H1 (cell line): ENCODE data around the gene TBC1D23. TPM values are rescaled to one million over a fixed set of nuclear protein-coding genes. Genes with fewer than 3 reads are reported as not detected.

Source experiments
- CTCF ChIA-PET: fragments of 300-600 bp; sonication (Branson Sonifier 250); formaldehyde crosslinking; loops from one replicate; lab custom pipeline; 2021; ENCODE audit not compliant: partially characterized antibody; lab: Charles Lee
- POLR2A ChIA-PET: fragments of 300-600 bp; sonication (Branson Sonifier 250); formaldehyde crosslinking; loops from one replicate; lab custom pipeline; 2021; ENCODE audit warnings: inconsistent platforms; ENCODE audit not compliant: partially characterized antibody; lab: Charles Lee
- DNase-seq, 2 experiments: peaks; one replicate each; pipeline versions ENCODE4 v3.0.0 to v3.0.0-alpha.2; 2010 to 2022; ENCODE audit warnings: low spot score in 2 of 2, low read depth in 1 of 2, mixed read lengths in 1 of 2
- FAIRE-seq: peaks from 2 replicates; lab custom pipeline; 2011; peaks lifted over from hg19 to GRCh38; lab: Jason Lieb, UNC
- H2AFZ ChIP-seq: 2 replicates; pipeline ENCODE4 v1.8.1; 2012; ENCODE audit warnings: low read length, inconsistent platforms
- H2AK5ac ChIP-seq: 2 replicates; pipeline ENCODE4 v1.6.1; 2013; ENCODE audit warnings: low read depth, low read length
- H2BK120ac ChIP-seq: replicated peaks from 2 replicates; pipeline ENCODE3; 2013; ENCODE audit warnings: low read depth, low read length, inconsistent platforms
- H2BK12ac ChIP-seq: 2 replicates; pipeline ENCODE4 v1.6.1; 2013; ENCODE audit warnings: low read depth, low read length
- H2BK15ac ChIP-seq: 2 replicates; pipeline ENCODE4 v1.6.1; 2013; ENCODE audit warnings: low read length
- H2BK20ac ChIP-seq: 2 replicates; pipeline ENCODE4 v1.6.1; 2013; ENCODE audit warnings: low read length
- H2BK5ac ChIP-seq: 2 replicates; pipeline ENCODE4 v1.6.1; 2013; ENCODE audit warnings: low read depth, low read length
- H3K14ac ChIP-seq: 2 replicates; pipeline ENCODE4 v1.6.1; 2013; ENCODE audit warnings: inconsistent platforms; ENCODE audit not compliant: insufficient read length
- H3K18ac ChIP-seq: 2 replicates; pipeline ENCODE4 v1.6.1; 2013; ENCODE audit warnings: low read length; ENCODE audit errors: extremely low read depth
- H3K23ac ChIP-seq: 2 replicates; pipeline ENCODE4 v1.6.1; 2013; ENCODE audit warnings: inconsistent platforms; ENCODE audit not compliant: insufficient read length
- H3K23me2 ChIP-seq: 2 replicates; pipeline ENCODE4 v1.6.1; 2013; ENCODE audit warnings: low read depth, low read length
- H3K27ac ChIP-seq: 2 replicates; pipeline ENCODE4 v1.6.1; 2011; ENCODE audit warnings: low read depth, low read length, inconsistent platforms
- H3K27me3 ChIP-seq, 4 experiments: replicated peaks in 1 of 4; 1 replicate in 1 of 4; 2 replicates in 3 of 4; pipeline versions ENCODE4 v1.6.1 to v1.8.1; 2011 to 2013; ENCODE audit warnings: low read length in 3 of 4, mild to moderate bottlenecking in 3 of 4, inconsistent platforms in 2 of 4, mixed read lengths in 2 of 4, moderate library complexity in 1 of 4; ENCODE audit not compliant: control insufficient read depth in 3 of 4, insufficient read depth in 3 of 4; ENCODE audit errors: extremely low read depth in 1 of 4
- H3K36me3 ChIP-seq, 4 experiments: 2 replicates each; pipeline versions ENCODE4 v1.6.1 to v1.8.1; 2011 to 2013; ENCODE audit warnings: mild to moderate bottlenecking in 4 of 4, low read length in 3 of 4, moderate library complexity in 2 of 4, control low read depth in 1 of 4, inconsistent platforms in 1 of 4; ENCODE audit not compliant: insufficient read depth in 4 of 4, control insufficient read depth in 2 of 4
- H3K4ac ChIP-seq: replicated peaks from 2 replicates; pipeline ENCODE3; 2013; ENCODE audit warnings: low read length, low read depth, mixed read lengths, inconsistent platforms; ENCODE audit not compliant: insufficient read length
- H3K4me1 ChIP-seq, 4 experiments: replicated peaks in 1 of 4; 1 replicate in 1 of 4; 2 replicates in 3 of 4; pipeline versions ENCODE4 v1.6.1 to v1.8.1; 2011 to 2013; ENCODE audit warnings: low read length in 3 of 4, inconsistent platforms in 2 of 4, mixed read lengths in 1 of 4; ENCODE audit not compliant: insufficient read depth in 4 of 4, control insufficient read depth in 3 of 4
- H3K4me2 ChIP-seq, 2 experiments: 2 replicates each; pipeline versions ENCODE4 v1.6.1 to v1.8.1; 2011 to 2013; ENCODE audit warnings: low read depth in 2 of 2, low read length in 2 of 2, control low read depth in 1 of 2, inconsistent platforms in 1 of 2, mild to moderate bottlenecking in 1 of 2; ENCODE audit not compliant: insufficient read depth in 1 of 2
- H3K4me3 ChIP-seq, 4 experiments: fragments of 200-600, 300-600 bp in 1 of 4; sonication (generic), shearing (Covaris generic), sonication (Bioruptor Twin) in 1 of 4; 2 replicates each; pipeline versions ENCODE4 v1.5.1 to v1.8.1; 2011 to 2016; ENCODE audit warnings: low read length in 4 of 4, low read depth in 3 of 4, control low read depth in 2 of 4, inconsistent platforms in 2 of 4, mild to moderate bottlenecking in 2 of 4, mixed read lengths in 1 of 4, moderate library complexity in 1 of 4; ENCODE audit not compliant: insufficient read depth in 2 of 4; ENCODE audit errors: extremely low read depth in 1 of 4
- H3K56ac ChIP-seq: replicated peaks from 2 replicates; pipeline ENCODE3; 2013; ENCODE audit warnings: low read depth, mild to moderate bottlenecking, mixed read lengths, low read length, inconsistent platforms; ENCODE audit not compliant: insufficient read length
- H3K79me1 ChIP-seq: 2 replicates; pipeline ENCODE4 v1.6.1; 2013; ENCODE audit warnings: low read depth, low read length, control low read depth
- H3K79me2 ChIP-seq, 2 experiments: 2 replicates each; pipeline versions ENCODE4 v1.6.1 to v1.8.1; 2012 to 2013; ENCODE audit warnings: low read length in 2 of 2, mild to moderate bottlenecking in 2 of 2, inconsistent platforms in 1 of 2; ENCODE audit not compliant: insufficient read depth in 2 of 2, control insufficient read depth in 1 of 2
- H3K9ac ChIP-seq, 4 experiments: replicated peaks in 1 of 4; 1 replicate in 1 of 4; 2 replicates in 3 of 4; pipeline versions ENCODE4 v1.6.1 to v1.8.1; 2011 to 2013; ENCODE audit warnings: low read depth in 3 of 4, low read length in 3 of 4, control low read depth in 2 of 4, mild to moderate bottlenecking in 2 of 4, moderate library complexity in 2 of 4, inconsistent platforms in 1 of 4; ENCODE audit errors: extremely low read depth in 1 of 4
- H3K9me3 ChIP-seq, 2 experiments: 2 replicates each; pipeline versions ENCODE4 v1.6.1 to v1.8.1; 2012 to 2013; ENCODE audit warnings: mild to moderate bottlenecking in 2 of 2, moderate library complexity in 2 of 2, control low read depth in 1 of 2, inconsistent platforms in 1 of 2, low read depth in 1 of 2, low read length in 1 of 2, mixed read lengths in 1 of 2; ENCODE audit not compliant: insufficient read depth in 2 of 2
- H4K20me1 ChIP-seq, 2 experiments: replicated peaks in 1 of 2; 2 replicates each; pipeline versions ENCODE3 to v1.8.1; 2011 to 2013; ENCODE audit warnings: inconsistent platforms in 2 of 2, low read length in 2 of 2, mild to moderate bottlenecking in 1 of 2; ENCODE audit not compliant: insufficient read depth in 2 of 2, control insufficient read depth in 1 of 2
- H4K5ac ChIP-seq: 2 replicates; pipeline ENCODE4 v1.6.1; 2013; ENCODE audit warnings: low read length, low read depth, mixed read lengths, inconsistent platforms; ENCODE audit not compliant: insufficient read length
- H4K8ac ChIP-seq: 2 replicates; pipeline ENCODE4 v1.8.0; 2013; ENCODE audit warnings: mild to moderate bottlenecking, moderate library complexity, low read length, inconsistent platforms; ENCODE audit not compliant: insufficient read depth; ENCODE audit errors: extremely low read depth
- H4K91ac ChIP-seq: replicated peaks from 2 replicates; pipeline ENCODE3; 2013; ENCODE audit warnings: low read length, mixed read lengths, inconsistent platforms; ENCODE audit not compliant: insufficient read length
- CTBP2 ChIP-seq: IDR thresholded peaks from 2 replicates; pipeline ENCODE4 v1.7.0; 2011; ENCODE audit warnings: borderline replicate concordance, mild to moderate bottlenecking, moderate library complexity, mixed read lengths, low read length; ENCODE audit not compliant: insufficient read depth, insufficient read length
- FOSL1 ChIP-seq: IDR thresholded peaks from 2 replicates; pipeline ENCODE4 v1.6.1; 2011; ENCODE audit warnings: mild to moderate bottlenecking, low read depth, low read length, moderate library complexity; ENCODE audit not compliant: insufficient read depth
- GTF2F1 ChIP-seq: IDR thresholded peaks from 2 replicates; pipeline ENCODE4 v1.6.1; 2012; ENCODE audit warnings: low read depth, low read length, improper control_type of control experiment, borderline replicate concordance
- HDAC2 ChIP-seq, 2 experiments: fragments of 300-600 bp in 1 of 2; sonication (generic) in 1 of 2; IDR thresholded peaks; 2 replicates each; pipeline ENCODE4 v1.6.1; 2011 to 2012; ENCODE audit warnings: low read depth in 2 of 2, low read length in 2 of 2, mild to moderate bottlenecking in 2 of 2, moderate library complexity in 2 of 2, borderline replicate concordance in 1 of 2, inconsistent platforms in 1 of 2
- JUN ChIP-seq: IDR thresholded peaks from 2 replicates; pipeline ENCODE4 v1.6.1; 2011; ENCODE audit warnings: low read depth, mild to moderate bottlenecking, improper control_type of control experiment, low read length
- NANOG ChIP-seq: IDR thresholded peaks from 2 replicates; pipeline ENCODE4 v1.6.1; 2011; ENCODE audit warnings: low read length, low read depth, mild to moderate bottlenecking, inconsistent platforms; ENCODE audit not compliant: insufficient read depth, poor library complexity, severe bottlenecking
- PHF8 ChIP-seq: fragments of 200-600 bp; sonication (generic); conservative IDR thresholded peaks from 2 replicates; pipeline ENCODE4 v1.7.1; 2012; ENCODE audit warnings: low read depth, mild to moderate bottlenecking, inconsistent platforms, low read length, moderate library complexity
- POLR2AphosphoS5 ChIP-seq: IDR thresholded peaks from 2 replicates; pipeline ENCODE4 v1.6.1; 2011; ENCODE audit warnings: low read depth, low read length
- SIX5 ChIP-seq: IDR thresholded peaks from 2 replicates; pipeline ENCODE4 v1.6.1; 2011; ENCODE audit warnings: mild to moderate bottlenecking, low read depth, low read length
- YY1 ChIP-seq: IDR thresholded peaks from 2 replicates; pipeline ENCODE4 v1.6.1; 2011; ENCODE audit warnings: low read depth, mild to moderate bottlenecking, low read length
- WGBS, 2 experiments: shearing (Covaris generic) in 1 of 2; methylation state at CpG; one replicate each; pipeline versions ENCODE4 v1.1.6 to v1.1.7; 2013 to 2015; ENCODE audit warnings: low lambda C conversion rate in 2 of 2, mixed read lengths in 2 of 2, inconsistent platforms in 1 of 2, low coverage in 1 of 2, missing lambda C conversion rate in 1 of 2; ENCODE audit not compliant: insufficient replicate concordance in 2 of 2, insufficient coverage in 1 of 2, insufficient read length in 1 of 2; ENCODE audit errors: extremely low coverage in 1 of 2, missing lambda C conversion rate in 1 of 2; 5-methylcytosine and 5-hydroxymethylcytosine counted together
- polyA plus RNA-seq, 7 experiments: library from polyadenylated mRNA; depleted of rRNA in 3 of 7; stranded (reverse) in 5 of 7; unstranded in 2 of 7; fragments of >200 nt in 5 of 7; fragments of 200-250 nt in 2 of 7; gene quantifications; 1 replicate in 5 of 7; 2 replicates in 1 of 7; 4 replicates in 1 of 7; pipeline versions ENCODE4 v1.2.1 to v1.2.3, GENCODE V29; 2011 to 2013; ENCODE audit warnings: missing spikeins in 2 of 7, mixed read lengths in 2 of 7
- total RNA-seq: library from RNA; stranded (reverse); fragmentation: NEBNext Ultra II Directional; extraction: Animal tissue kit (Norgen Biotek cat#: 25700); gene quantifications from 2 replicates; pipeline ENCODE4 v1.2.1, GENCODE V29; 2021
- TF ChIP-seq, protein P1 (sequence below), 3 experiments: IDR thresholded peaks; 1 replicate in 2 of 3; 2 replicates in 1 of 3; pipeline versions ENCODE4 v1.5.1 to v1.6.1; 2011; ENCODE audit warnings: low read length in 3 of 3, mild to moderate bottlenecking in 3 of 3, inconsistent platforms in 2 of 3, low read depth in 1 of 3, moderate library complexity in 1 of 3; ENCODE audit not compliant: insufficient read depth in 1 of 3; ENCODE audit errors: control extremely low read depth in 1 of 3

Gene TBC1D23
- total and polyA plus RNA-seq, 2 of the 8 experiments (the other 6 are each of a cell fraction or from before 2014, with no cell fraction given): 6.4 to 29.3 TPM

DNA sequence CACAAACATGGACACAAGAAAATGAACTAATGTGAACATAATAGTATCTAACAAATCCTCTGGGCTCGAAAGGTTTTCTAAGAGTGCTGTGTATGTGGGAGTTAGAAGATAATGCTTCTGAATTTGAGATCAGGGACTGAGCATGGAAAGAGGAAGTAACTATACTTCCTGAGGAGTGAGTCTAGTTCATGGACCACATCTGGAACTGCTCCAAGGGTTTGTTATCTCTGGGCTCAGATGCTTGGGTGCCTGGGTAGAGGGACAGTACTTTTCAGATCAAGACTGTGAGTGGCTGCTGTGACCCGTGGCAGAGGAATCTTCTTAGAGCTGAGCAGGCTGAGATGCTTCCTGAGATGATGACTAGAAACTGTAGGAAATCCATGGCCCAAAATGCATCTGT is 28.5 kb downstream of the TBC1D23 start:
- Histone ChIP-seq H4K5ac (no peak overlapping the region), H3K9me3 (no peaks in the 10 kb centered on the region), H3K4ac (no peak overlapping the region), H3K23ac (no peak overlapping the region), H4K91ac (no peak overlapping the region), H3K27me3 (no peaks in the 10 kb centered on the region), H2BK120ac (no peak overlapping the region), H3K36me3 (peaks cover 0 to 3% (median 0%) of the 10 kb centered on the region in 4 experiments; a peak in 2 of 8 replicates), H3K18ac (no peak overlapping the region), H3K14ac (no peak overlapping the region), H3K4me1 (no peaks in the 10 kb centered on the region), H2BK15ac (no peak overlapping the region), H3K79me2 (no peaks in the 10 kb centered on the region), H2BK12ac (no peak overlapping the region), H2BK5ac (no peak overlapping the region), H2BK20ac (no peak overlapping the region), H4K8ac (no peak overlapping the region), H3K9ac (no peak overlapping the region), H3K79me1 (no peaks in the 10 kb centered on the region), H3K56ac (no peak overlapping the region), H4K20me1 (no peaks in the 10 kb centered on the region), H3K4me3 (no peak overlapping the region), H2AFZ (no peak overlapping the region), H3K23me2 (no peaks in the 10 kb centered on the region), H2AK5ac (no peak overlapping the region), H3K4me2 (no peak overlapping the region), H3K27ac (no peak overlapping the region)
- DNase-seq (no peak), FAIRE-seq (no peak)
- WGBS, 2 experiments: 88% methylated on average over 2 of the region's 2 CpGs; no CpG with 5 or more reads in 1 of the 2 experiments
- no peak for TF ChIP-seq HDAC2 (IDR thresholded peaks at IDR 0.05; ENCODE audit: borderline replicate concordance in 1 of 2, low read depth in 2 of 2, low read length in 2 of 2)
- no peak for TF ChIP-seq FOSL1
- no peak for TF ChIP-seq GTF2F1
- no peak for TF ChIP-seq NANOG
- no peak for TF ChIP-seq POLR2AphosphoS5
- no peak for TF ChIP-seq PHF8
- no peak for TF ChIP-seq CTBP2
- no peak for TF ChIP-seq SIX5
- no peak for TF ChIP-seq JUN
- TF ChIP-seq, protein P1, sequence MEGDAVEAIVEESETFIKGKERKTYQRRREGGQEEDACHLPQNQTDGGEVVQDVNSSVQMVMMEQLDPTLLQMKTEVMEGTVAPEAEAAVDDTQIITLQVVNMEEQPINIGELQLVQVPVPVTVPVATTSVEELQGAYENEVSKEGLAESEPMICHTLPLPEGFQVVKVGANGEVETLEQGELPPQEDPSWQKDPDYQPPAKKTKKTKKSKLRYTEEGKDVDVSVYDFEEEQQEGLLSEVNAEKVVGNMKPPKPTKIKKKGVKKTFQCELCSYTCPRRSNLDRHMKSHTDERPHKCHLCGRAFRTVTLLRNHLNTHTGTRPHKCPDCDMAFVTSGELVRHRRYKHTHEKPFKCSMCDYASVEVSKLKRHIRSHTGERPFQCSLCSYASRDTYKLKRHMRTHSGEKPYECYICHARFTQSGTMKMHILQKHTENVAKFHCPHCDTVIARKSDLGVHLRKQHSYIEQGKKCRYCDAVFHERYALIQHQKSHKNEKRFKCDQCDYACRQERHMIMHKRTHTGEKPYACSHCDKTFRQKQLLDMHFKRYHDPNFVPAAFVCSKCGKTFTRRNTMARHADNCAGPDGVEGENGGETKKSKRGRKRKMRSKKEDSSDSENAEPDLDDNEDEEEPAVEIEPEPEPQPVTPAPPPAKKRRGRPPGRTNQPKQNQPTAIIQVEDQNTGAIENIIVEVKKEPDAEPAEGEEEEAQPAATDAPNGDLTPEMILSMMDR (IDR thresholded peaks at IDR 0.05; ENCODE audit: control extremely low read depth in 1 of 3, insufficient read depth in 1 of 3, low read depth in 1 of 3, low read length in 3 of 3): no peak
- no peak for TF ChIP-seq YY1
- CTCF ChIA-PET: no interaction called here
- POLR2A ChIA-PET: no interaction called here
